OCI-LY1 (cell line): ENCODE data around the gene ZFAND2B.

Experiments
- H2AFZ ChIP-seq: fragments of 200-600 bp; sonication (generic), shearing (Covaris generic); 2 replicates; pipeline ENCODE4 v1.6.0; 2014; ENCODE audit warnings: antibody characterized with exemption, mild to moderate bottlenecking, low read length
- H3F3A ChIP-seq: fragments of 200-600 bp; sonication (generic), shearing (Covaris generic); 2 replicates; pipeline ENCODE4 v1.6.0; 2014; ENCODE audit warnings: mild to moderate bottlenecking, antibody characterized with exemption, low read length, moderate library complexity; ENCODE audit not compliant: insufficient read depth
- H3K27ac ChIP-seq: fragments of 200-600 bp; sonication (generic); 2 replicates; pipeline ENCODE4 v1.5.1; 2014; ENCODE audit warnings: low read length, mixed run types, mild to moderate bottlenecking, low read depth; ENCODE audit not compliant: poor library complexity, severe bottlenecking
- H3K27me3 ChIP-seq: fragments of 200-600 bp; sonication (generic); 2 replicates; pipeline ENCODE4 v1.6.0; 2014; ENCODE audit warnings: antibody characterized with exemption, mild to moderate bottlenecking, low read length, moderate library complexity; ENCODE audit not compliant: insufficient read depth
- H3K36me3 ChIP-seq: fragments of 200-600 bp; sonication (generic); 2 replicates; pipeline ENCODE4 v1.6.1; 2014; ENCODE audit warnings: mild to moderate bottlenecking, antibody characterized with exemption, low read length, moderate library complexity, mixed read lengths; ENCODE audit not compliant: insufficient read depth
- H3K4me1 ChIP-seq: fragments of 200-600 bp; sonication (generic); 2 replicates; pipeline ENCODE4 v1.5.1; 2014; ENCODE audit warnings: mild to moderate bottlenecking, low read length, moderate library complexity; ENCODE audit not compliant: insufficient read depth, severe bottlenecking
- H3K4me2 ChIP-seq: fragments of 200-600 bp; sonication (generic), shearing (Covaris generic); 2 replicates; pipeline ENCODE4 v1.6.1; 2014; ENCODE audit warnings: low read length
- H3K4me3 ChIP-seq: fragments of 200-600 bp; sonication (generic); 2 replicates; pipeline ENCODE4 v1.5.1; 2014; ENCODE audit warnings: low read length, low read depth, mild to moderate bottlenecking, mixed read lengths; ENCODE audit not compliant: poor library complexity, severe bottlenecking
- H3K79me2 ChIP-seq: fragments of 200-600 bp; shearing (Covaris generic); 2 replicates; pipeline ENCODE4 v1.6.1; 2016; ENCODE audit warnings: mixed run types, low read length, mixed read lengths; ENCODE audit not compliant: insufficient read depth
- H3K9ac ChIP-seq: fragments of 200-600 bp; sonication (generic), shearing (Covaris generic); 2 replicates; pipeline ENCODE4 v1.6.1; 2014; ENCODE audit warnings: mild to moderate bottlenecking, low read length, mixed read lengths
- H3K9me2 ChIP-seq: fragments of 200-600 bp; sonication (generic), shearing (Covaris generic); 2 replicates; pipeline ENCODE4 v1.6.1; 2014; ENCODE audit warnings: low read depth, mild to moderate bottlenecking, low read length, mixed read lengths
- H3K9me3 ChIP-seq: fragments of 200-600 bp; shearing (Covaris generic); 2 replicates; pipeline ENCODE4 v1.6.1; 2014; ENCODE audit warnings: low read length, mixed read lengths
- H4K20me1 ChIP-seq: fragments of 200-600 bp; sonication (generic), shearing (Covaris generic); 2 replicates; pipeline ENCODE4 v1.6.0; 2016; ENCODE audit warnings: mild to moderate bottlenecking, low read length; ENCODE audit not compliant: insufficient read depth
- CTCF ChIP-seq: fragments of 200-600 bp; sonication (generic), shearing (Covaris generic); IDR thresholded peaks from 2 replicates; pipeline ENCODE4 v1.5.1; 2017; ENCODE audit warnings: mild to moderate bottlenecking, antibody characterized with exemption, low read length, moderate library complexity, mixed read lengths
- EZH2 ChIP-seq: fragments of 200-600 bp; sonication (generic), shearing (Covaris generic); IDR thresholded peaks from 2 replicates; pipeline ENCODE4 v1.8.0; 2017; ENCODE audit warnings: borderline replicate concordance, mixed run types, mild to moderate bottlenecking, antibody characterized with exemption, low read length, moderate library complexity, mixed read lengths

Gene ZFAND2B

GRCh38 chr2:219247678-219248642 lies 41.4 kb downstream of the ZFAND2B start:
- peaks cover 48% of the 10 kb centered on the region for H3K36me3 ChIP-seq
- H3K9me2 ChIP-seq = no peaks in the 10 kb centered on the region
- H3K9ac ChIP-seq = peak overlapping the region; percentile 8; the same call in 1 of the 2 replicates
- H3K9me3 ChIP-seq = no peaks in the 10 kb centered on the region
- H3K4me1 ChIP-seq = peaks cover 78% of the 10 kb centered on the region
- no peaks in the 10 kb centered on the region for H3F3A ChIP-seq
- TF ChIP-seq EZH2 (no peak), CTCF (no peak; the same call in 1 of the 2 replicates)
- peak overlapping the region; percentile 73; the same call in 1 of the 2 replicates for H3K4me2 ChIP-seq
- H2AFZ ChIP-seq = no peak overlapping the region
- no peaks in the 10 kb centered on the region for H3K79me2 ChIP-seq
- peak overlapping the region; percentile 98 for H3K27ac ChIP-seq
- H4K20me1 ChIP-seq = no peaks in the 10 kb centered on the region
- no peak overlapping the region for H3K4me3 ChIP-seq
- no peaks in the 10 kb centered on the region for H3K27me3 ChIP-seq

- no peak for TF ChIP-seq CTCF
- TF ChIP-seq EZH2 = no peak
- Histone ChIP-seq H3K36me3 (peaks cover 48% of the 10 kb centered on the region), H3K79me2 (no peaks in the 10 kb centered on the region), H4K20me1 (no peaks in the 10 kb centered on the region), H3K9me3 (no peaks in the 10 kb centered on the region), H3K4me3 (peak overlapping the region; percentile 51), H3K27ac (peak overlapping the region; percentile 98), H2AFZ (no peak overlapping the region), H3K9me2 (no peaks in the 10 kb centered on the region), H3K4me1 (peaks cover 78% of the 10 kb centered on the region), H3F3A (no peaks in the 10 kb centered on the region), H3K4me2 (peak overlapping the region; percentile 73), H3K27me3 (no peaks in the 10 kb centered on the region), H3K9ac (peak overlapping the region; percentile 68)
Measured at GRCh38 chr2:219248845-219249202, 42.2 kb downstream of the ZFAND2B start.

- peak overlapping the region; percentile 51 for H3K4me3 ChIP-seq
- no peaks in the 10 kb centered on the region for H3K9me3 ChIP-seq
- H3K79me2 ChIP-seq = no peaks in the 10 kb centered on the region
- no peaks in the 10 kb centered on the region for H3K27me3 ChIP-seq
- H2AFZ ChIP-seq = no peak overlapping the region
- no peak for TF ChIP-seq EZH2
- TF ChIP-seq CTCF = no peak
- peak overlapping the region; percentile 68 for H3K9ac ChIP-seq
- H3F3A ChIP-seq = no peaks in the 10 kb centered on the region
- no peaks in the 10 kb centered on the region for H3K9me2 ChIP-seq
- H3K27ac ChIP-seq = peak overlapping the region; percentile 98
- peaks cover 48% of the 10 kb centered on the region for H3K36me3 ChIP-seq
- H4K20me1 ChIP-seq = no peaks in the 10 kb centered on the region
- peak overlapping the region; percentile 73 for H3K4me2 ChIP-seq
- H3K4me1 ChIP-seq = peaks cover 80% of the 10 kb centered on the region
Measured at GRCh38 chr2:219249203-219249980, 42.8 kb downstream of the ZFAND2B start.
